HG02938 (cell line): ENCODE data around the gene RRP7A.
"Not testable (repeated sequence)": the region's sequence is repeated elsewhere in the genome, so short reads cannot be mapped to it uniquely, and the experiment has no call there.

ENCODE experiments used
- ATAC-seq: cut with Tn5 transposase; IDR thresholded peaks from one replicate; pipeline ENCODE4 v1.9.1; 2021; ENCODE audit warnings: mild to moderate bottlenecking, moderate library complexity; ENCODE audit not compliant: unreplicated experiment

RRP7A gene, protein sequence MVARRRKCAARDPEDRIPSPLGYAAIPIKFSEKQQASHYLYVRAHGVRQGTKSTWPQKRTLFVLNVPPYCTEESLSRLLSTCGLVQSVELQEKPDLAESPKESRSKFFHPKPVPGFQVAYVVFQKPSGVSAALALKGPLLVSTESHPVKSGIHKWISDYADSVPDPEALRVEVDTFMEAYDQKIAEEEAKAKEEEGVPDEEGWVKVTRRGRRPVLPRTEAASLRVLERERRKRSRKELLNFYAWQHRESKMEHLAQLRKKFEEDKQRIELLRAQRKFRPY

GRCh38 chr22:42519525-42520401 is at the start of gene RRP7A:
Gene RRP7A (minus strand): TSS chr22:42519796. CDS start chr22:42519786, 10 bp downstream.
- no peak for ATAC-seq

GRCh38 chr22:42567950-42568349 is 48.4 kb upstream of the RRP7A start:
- ATAC-seq = not testable (repeated sequence)

GRCh38 chr22:42565956-42566355 is 46.4 kb upstream of the RRP7A start:
- no peak for ATAC-seq

GRCh38 chr22:42564699-42565098 is 45.1 kb upstream of the RRP7A start:
- no peak for ATAC-seq

- ATAC-seq = not testable (repeated sequence)
Observed at GRCh38 chr22:42563943-42564342, 44.3 kb upstream of the RRP7A start.

- no peak for ATAC-seq
Observed at GRCh38 chr22:42562684-42563083, 43.1 kb upstream of the RRP7A start.

DNA sequence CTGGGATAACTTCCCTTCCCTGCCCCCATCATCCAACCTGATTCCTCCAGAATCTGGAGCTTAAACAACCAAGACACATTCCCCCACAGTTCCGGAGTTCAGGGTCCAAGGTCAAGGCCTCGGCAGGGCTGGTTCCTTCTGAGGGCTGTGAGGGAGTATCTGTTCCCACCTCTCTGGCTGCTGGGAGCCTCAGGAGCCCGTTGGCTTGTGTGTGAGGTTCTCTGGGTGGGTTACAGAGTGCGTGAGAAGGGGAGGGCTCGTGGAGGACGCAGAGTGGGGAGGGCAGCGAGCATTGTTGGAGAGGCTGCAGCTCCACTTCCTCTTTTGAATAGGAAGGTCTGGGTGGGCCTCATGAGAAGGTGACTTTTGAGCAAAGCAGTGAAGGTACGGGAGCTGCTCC is 42.7 kb upstream of the RRP7A start:
- no peak for ATAC-seq

DNA sequence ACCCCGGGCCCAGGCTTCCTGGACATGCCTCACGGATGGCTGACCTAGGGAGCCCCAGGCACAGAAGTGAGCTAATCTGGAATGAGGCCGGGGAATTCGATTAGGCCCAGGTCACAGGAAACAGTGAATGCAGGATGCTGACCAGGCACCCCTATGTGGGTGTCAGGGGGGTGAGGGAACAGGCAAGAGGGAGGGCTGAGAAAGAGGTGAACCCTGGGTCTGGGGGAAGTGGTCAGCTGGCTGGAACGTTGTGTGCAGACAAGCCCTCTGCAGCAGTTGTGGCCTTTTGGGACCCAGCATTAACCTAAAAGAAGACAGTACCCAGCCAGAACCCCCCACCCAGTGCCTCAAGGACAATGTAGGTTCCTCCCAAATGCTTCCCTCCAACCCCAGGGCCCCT is 42.3 kb upstream of the RRP7A start:
- no peak for ATAC-seq

DNA sequence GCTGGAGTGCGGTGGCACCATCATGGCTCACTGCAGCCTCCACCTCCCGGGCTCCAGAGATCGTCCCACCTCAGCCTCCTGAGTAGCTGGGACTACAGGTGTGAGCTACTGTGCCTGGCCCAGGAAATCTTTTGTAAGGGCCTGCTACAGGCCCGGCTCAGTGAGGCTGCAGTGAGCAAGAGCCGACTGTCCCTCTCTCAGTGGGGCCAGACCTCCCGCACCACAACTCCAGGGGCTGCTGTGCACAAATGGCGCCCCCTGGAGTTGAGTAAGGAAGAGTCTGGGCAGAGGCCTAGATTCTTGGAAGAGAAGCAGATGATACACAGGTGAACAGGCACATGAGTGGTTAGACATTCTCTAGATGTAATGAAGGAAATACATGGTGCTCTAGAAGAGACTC is 41.2 kb upstream of the RRP7A start:
- ATAC-seq = no peak

GRCh38 chr22:42560381-42560780 is 40.8 kb upstream of the RRP7A start:
- no peak for ATAC-seq

DNA sequence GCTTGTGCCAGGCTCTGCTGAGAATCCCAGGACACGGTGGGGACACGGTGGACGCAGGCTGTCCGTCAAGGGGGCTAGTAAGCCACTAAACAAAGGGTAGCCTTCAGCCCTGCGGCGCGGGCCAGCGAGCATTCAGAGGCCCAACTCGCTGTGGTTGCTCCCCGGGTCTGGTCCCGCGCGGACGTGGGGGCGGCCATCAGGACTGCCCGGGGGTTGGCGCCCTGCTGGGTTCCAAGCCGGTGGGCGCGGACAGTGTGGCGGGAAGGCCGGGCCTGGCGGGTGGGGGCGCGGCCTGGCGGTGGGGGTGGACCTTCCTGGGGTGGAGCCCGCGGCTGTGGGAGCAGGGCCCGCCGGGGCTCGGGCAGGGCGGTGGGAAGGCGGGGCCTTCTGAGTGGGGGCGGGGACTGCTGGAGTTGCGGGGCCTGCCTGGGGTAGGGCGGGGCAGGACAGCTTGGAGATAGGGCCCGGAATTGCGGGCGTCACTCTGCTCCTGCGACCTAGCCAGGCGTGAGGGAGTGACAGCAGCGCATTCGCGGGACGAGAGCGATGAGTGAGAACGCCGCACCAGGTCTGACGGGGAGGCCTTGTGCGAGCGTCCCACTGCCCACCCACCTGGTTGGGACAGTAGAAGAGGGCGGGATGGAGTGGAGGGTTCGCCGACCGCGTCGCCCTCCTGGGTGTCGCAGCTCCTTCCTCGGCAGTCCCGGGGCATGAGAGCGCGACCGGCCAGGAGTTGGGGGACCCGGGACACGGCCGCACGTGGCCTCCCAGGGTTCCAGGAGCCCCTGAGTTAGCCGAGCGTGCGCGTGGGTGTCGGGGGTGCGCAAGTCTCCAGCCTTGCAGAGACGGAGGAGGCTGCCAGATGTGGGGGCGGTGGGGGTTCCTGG is 34.1 kb upstream of the RRP7A start, which contains the start of gene SERHL2:
Gene SERHL2, plus strand, starts transcription at position 482 of the 887 bp plus-strand sequence. Its CDS starts 65 bp downstream, at position 547.
- ATAC-seq = no peak

- ATAC-seq = not testable (repeated sequence)
Observed at GRCh38 chr22:42552294-42552647, 32.7 kb upstream of the RRP7A start.

DNA sequence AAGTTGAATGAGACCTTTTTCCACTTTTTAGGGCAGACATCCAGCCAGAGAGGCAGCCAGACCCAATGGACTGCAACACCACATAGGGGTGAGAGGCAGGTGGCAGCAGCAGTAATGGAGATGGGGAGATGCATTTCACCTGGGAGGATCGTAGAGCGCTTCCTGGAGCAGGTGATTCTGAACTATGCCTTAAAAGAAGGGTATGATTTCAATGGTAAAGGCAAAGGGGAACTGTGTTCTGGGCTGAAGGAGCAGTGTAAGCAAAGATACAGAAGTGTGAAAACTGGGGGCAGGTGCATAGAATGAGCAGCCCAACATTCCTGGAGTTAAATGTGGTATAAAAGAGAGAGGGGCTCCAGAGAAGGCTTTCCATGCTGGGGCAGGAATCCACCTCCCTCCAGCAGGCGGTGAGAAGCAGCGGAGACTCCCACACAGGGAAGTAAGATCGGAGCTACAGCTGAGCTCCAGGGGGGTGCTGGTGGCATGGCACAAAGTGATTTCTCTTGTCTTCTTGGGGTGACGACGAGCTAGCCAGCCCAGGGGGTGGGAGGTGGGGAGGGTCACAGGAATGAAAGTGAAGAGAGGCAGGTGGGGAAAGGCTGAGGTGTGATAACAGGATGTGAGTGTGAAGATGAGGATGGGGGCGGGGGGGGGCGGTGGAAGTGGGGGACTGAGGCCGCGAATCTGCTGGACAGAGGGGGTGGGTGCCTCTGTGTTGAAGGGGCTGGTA is 29.9 kb upstream of the RRP7A start:
- no peak for ATAC-seq

GRCh38 chr22:42548597-42549330 is 29.2 kb upstream of the RRP7A start:
- no peak for ATAC-seq

DNA sequence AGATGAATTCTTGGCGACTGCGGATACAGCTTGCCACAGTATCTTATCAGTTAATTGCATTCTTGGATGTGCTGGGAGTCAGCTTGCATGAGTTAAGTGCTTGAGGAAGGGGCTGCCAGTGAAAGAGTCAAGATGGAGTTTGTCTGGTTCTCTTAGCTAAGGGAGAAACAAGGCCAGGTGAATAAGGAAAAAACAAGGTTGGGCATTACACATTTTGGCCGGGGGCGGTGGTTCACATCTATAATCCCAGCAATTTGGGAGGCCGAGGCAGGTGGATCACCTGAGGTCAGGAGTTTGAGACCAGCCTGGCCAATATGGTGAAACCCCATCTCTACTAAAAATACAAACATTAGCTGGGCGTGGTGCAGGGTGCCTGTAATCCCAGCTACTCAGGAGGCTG is 28.5 kb upstream of the RRP7A start:
- not testable (repeated sequence) for ATAC-seq

DNA sequence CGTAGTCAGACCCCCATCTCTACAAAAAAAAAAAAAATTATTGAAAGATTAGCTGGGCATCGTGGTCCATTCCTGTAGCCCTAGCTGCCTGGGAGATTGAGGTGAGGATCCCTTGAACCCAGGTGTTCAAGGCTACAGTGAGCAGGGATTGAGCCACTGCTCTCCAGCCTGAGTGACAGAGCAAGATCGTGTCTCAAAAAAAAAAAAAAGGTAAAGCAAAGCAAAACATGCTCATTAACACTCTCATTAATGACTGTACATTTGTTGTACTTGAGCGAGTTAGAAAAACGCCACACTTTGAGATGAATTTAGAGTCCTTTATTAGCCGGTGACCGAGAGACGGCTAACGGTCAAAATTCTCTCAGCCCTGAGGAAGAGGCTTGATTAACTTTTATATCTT is 28.0 kb upstream of the RRP7A start:
- ATAC-seq = no peak

DNA sequence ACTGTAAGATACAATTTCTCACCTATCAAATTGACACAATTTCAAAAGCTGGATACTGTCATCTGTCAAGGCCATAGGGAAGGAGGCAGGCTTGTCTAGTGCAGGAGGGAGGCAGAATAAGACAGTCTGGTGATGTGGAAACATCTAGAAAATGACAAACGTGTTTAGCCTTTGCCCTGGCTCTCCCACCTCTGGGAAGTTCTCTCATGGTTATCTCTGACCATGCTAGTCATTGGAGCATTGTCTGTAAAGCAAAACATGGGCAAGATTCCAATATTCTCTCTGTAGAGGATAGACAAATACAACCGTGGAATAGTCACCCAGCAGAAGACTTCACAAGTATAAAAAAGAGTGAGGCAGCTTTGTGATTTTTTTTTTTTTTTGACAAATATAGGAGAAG is 25.1 kb upstream of the RRP7A start:
- ATAC-seq = no peak

DNA sequence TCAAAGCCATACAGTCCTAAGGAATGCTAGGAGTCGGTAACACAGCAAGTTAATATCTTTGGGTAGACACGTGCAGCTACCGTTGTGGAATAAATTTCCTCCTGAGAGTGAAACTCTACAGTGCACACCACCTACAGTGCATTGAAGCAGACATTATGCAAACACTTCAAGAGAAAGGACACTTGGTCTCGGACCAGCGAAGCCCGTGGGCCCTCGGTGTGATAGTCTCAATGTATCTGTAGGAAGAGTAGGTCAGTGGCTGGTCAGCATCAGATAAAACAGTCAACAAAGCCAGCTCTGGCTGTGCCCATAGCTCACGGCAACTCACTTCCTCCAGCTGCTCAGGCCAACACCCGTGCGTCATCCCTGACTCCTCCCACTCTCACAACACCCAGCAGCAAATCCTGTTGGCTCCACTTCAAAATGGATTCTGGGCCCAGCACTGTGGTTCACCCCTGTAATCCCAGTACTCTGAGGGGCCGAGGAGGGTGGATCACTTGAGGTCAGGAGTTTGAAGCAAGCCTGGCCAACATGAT is 19.7 kb upstream of the RRP7A start:
- not testable (repeated sequence) for ATAC-seq

DNA sequence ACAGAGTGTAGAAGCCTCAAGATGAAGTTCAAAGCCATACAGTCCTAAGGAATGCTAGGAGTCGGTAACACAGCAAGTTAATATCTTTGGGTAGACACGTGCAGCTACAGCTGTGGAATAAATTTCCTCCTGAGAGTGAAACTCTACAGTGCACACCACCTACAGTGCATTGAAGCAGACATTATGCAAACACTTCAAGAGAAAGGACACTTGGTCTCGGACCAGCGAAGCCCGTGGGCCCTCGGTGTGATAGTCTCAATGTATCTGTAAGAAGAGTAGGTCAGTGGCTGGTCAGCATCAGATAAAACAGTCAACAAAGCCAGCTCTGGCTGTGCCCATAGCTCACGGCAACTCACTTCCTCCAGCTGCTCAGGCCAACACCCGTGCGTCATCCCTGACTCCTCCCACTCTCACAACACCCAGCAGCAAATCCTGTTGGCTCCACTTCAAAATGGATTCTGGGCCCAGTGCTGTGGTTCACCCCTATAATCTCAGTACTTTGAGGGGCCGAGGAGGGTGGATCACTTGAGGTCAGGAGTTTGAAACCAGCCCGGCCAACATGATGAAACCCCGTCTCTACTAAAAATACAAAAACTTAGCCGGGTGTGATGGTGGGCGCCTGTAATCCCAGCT is 17.7 kb upstream of the RRP7A start:
- ATAC-seq = peak; percentile 55
